Activated naive CD8-positive, alpha-beta T cell treated with anti-CD3 and anti-CD28 coated beads, Interleukin-2, amount 10 ng/mL, durations not matched to agents 7 days and 5 days (primary cell): ENCODE data around the gene WDR26. TPM values are rescaled to one million over a fixed set of nuclear protein-coding genes. Genes with fewer than 3 reads are reported as not detected.
"Not testable (repeated sequence)": the region's sequence is repeated elsewhere in the genome, so short reads cannot be mapped to it uniquely, and the experiment has no call there.

Experiments used
- ATAC-seq: fragments of 150-1000 bp; cut with Tn5 transposase; one replicate; pipeline ENCODE4 v1.10.0; 2021; ENCODE audit warnings: low read depth, moderate library complexity
- POLR2A ChIA-PET: fragments of 350-600 bp; sonication (Branson Sonifier 250); formaldehyde crosslinking; loops from one replicate; lab custom pipeline; 2021; ENCODE audit warnings: antibody characterized with exemption; lab: Charles Lee
- DNase-seq: peaks from one replicate; pipeline ENCODE4 v3.0.0; 2021
- H3K27ac Mint-ChIP-seq: one replicate; pipeline ENCODE4 v1.8.0; 2022; ENCODE audit warnings: mild to moderate bottlenecking, mixed read lengths
- H3K27me3 Mint-ChIP-seq: one replicate; pipeline ENCODE4 v1.8.0; 2022; ENCODE audit warnings: mild to moderate bottlenecking, moderate library complexity, mixed read lengths
- H3K36me3 Mint-ChIP-seq: one replicate; pipeline ENCODE4 v1.8.0; 2021; ENCODE audit warnings: mild to moderate bottlenecking, mixed read lengths
- H3K4me1 Mint-ChIP-seq: one replicate; pipeline ENCODE4 v1.8.0; 2021; ENCODE audit warnings: mixed read lengths
- H3K4me3 Mint-ChIP-seq: one replicate; pipeline ENCODE4 v1.8.0; 2022; ENCODE audit warnings: mild to moderate bottlenecking, moderate library complexity, mixed read lengths
- H3K9me3 Mint-ChIP-seq: one replicate; pipeline ENCODE4 v1.8.0; 2021; ENCODE audit warnings: mixed read lengths
- total RNA-seq, 2 experiments: library from RNA; stranded (reverse); gene quantifications; one replicate each; pipeline ENCODE4 v1.2.3, GENCODE V29; 2021

Gene WDR26
- total RNA-seq, 2 experiments from 2014 or later = 90.2 to 92.0 TPM

DNA sequence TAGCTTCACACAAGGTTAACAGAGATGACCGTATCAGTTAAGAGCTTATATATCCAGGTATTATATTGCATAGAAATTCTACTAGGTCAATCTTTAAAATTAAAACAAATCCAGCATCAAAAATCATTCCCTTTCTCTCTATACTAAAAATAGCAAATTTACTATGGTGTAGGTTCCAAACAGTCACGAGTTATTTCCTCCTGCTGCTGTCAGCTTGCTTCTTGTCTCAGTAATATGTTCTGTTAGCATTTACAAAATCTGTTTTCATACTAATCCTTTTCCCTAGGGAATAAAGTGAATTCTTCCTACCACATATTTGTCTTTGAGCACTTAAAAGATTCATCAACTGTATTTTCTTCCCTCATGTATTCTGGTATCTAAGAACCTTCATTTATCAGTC is 2.5 kb downstream of the WDR26 start:
- ATAC-seq (no peak), DNase-seq (no peak)
- H3K4me3 Mint-ChIP-seq = peak overlapping the region; percentile 82
- peaks cover 23% of the 10 kb centered on the region for H3K36me3 Mint-ChIP-seq
- no peaks in the 10 kb centered on the region for H3K27me3 Mint-ChIP-seq
- H3K9me3 Mint-ChIP-seq = no peaks in the 10 kb centered on the region
- H3K27ac Mint-ChIP-seq = peak overlapping the region; percentile 59
- POLR2A ChIA-PET = interaction anchor here (0.6 to 2.4 kb wide), 9 partner anchors 11 to 204 kb away, joined by 3 to 6 read pairs (median 3); partner anchors contain the start of genes CNIH4 and NVL
- H3K4me1 Mint-ChIP-seq = peaks cover 43% of the 10 kb centered on the region

DNA sequence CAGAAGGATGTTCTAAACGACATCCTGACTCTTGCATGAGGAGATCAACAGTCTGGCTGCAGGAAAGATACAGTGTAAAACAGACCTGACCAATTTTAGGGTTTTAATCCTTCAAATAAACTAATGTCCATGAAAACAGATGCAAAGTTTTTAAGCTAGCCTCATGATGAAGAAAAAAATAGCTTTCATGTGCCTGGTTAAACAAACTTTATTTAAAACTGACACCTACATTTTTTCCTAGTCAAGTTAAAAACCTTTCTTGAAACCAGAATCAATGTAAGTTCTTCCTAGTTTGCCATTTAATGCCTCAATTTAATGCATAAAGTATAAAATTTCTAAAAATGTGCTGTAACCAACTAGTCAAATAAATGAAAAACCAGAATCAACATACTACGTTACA is 2.9 kb downstream of the WDR26 start:
- Mint-ChIP-seq H3K27me3 (no peaks in the 10 kb centered on the region), H3K4me1 (peaks cover 40% of the 10 kb centered on the region), H3K4me3 (peak overlapping the region; percentile 82), H3K27ac (peak overlapping the region; percentile 67), H3K36me3 (peaks cover 23% of the 10 kb centered on the region), H3K9me3 (no peaks in the 10 kb centered on the region)
- ATAC-seq (no peak), DNase-seq (no peak)
- POLR2A ChIA-PET = interaction anchor here (0.6 to 2.4 kb wide), 8 partner anchors 11 to 203 kb away, joined by 3 to 6 read pairs (median 4); partner anchors contain the start of genes CNIH4 and NVL

DNA sequence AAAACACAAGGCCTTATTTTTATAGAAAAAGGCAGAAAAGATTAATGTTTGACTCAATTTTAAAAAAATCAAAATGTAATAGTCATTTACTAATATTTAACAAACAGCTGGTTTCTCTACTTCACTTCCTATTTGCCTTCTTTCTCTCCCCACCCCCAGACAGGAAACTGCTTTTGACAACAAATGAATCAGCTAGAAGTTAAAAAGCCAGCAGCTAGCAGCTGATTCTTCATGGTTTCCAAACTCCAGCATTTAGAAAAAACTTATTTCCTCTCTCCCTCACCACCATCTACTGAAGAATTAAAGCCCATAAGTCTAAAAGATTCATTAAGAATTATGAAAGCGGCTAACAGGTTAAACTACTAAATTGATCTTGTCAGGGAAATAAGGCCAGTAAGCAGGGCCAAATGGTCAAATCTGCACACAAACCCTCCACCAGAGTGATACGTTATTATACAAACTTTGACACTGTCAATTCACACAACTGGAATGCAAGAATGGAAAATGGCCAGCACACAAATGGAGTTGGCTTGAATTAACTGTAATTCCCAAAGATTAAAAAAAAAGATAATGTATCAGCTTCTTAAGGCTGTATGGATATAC is 4.0 kb downstream of the WDR26 start:
- H3K4me3 Mint-ChIP-seq = peak overlapping the region; percentile 75
- DNase-seq (no peak), ATAC-seq (no peak)
- peaks cover 39% of the 10 kb centered on the region for H3K4me1 Mint-ChIP-seq
- H3K36me3 Mint-ChIP-seq = peaks cover 23% of the 10 kb centered on the region
- H3K9me3 Mint-ChIP-seq = no peaks in the 10 kb centered on the region
- POLR2A ChIA-PET = interaction anchor here (1.1 to 2.4 kb wide), 4 partner anchors 12 to 73 kb away, joined by 3 to 6 read pairs (median 4); partner anchors contain the start of gene CNIH4
- H3K27me3 Mint-ChIP-seq = no peaks in the 10 kb centered on the region
- H3K27ac Mint-ChIP-seq = peak overlapping the region; percentile 72

DNA sequence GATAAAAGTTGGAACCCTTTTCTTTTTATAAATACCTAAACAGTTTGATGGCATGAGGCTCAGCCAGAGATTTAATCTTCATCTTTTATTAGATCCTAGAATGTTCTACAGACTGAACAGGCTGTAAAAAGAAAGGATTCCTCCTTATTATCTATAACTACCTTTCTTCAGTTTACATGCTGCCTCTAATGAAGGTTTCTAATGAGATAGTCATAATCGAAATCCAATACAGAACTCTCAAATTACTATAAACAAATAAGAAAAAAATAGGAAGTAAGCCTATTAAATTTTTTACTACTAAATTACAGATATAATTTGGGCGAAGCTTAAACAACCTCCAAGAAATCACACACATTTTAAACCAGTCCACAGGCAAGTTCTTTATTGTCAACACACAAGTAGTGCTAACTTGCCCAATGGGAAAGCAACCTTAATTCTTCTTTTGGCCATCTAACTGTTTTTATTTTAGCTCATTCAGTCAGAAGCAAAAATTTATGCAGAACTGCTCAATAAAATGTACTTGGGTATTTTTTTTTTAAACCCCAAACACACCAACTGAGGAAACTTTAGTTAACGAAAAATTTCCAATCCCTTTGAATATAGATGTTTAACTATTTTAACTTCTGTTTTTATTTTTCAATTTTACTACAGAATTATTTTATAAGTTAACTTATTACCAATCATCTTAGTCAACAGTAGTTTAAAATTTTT is 4.8 kb downstream of the WDR26 start:
- DNase-seq (no peak), ATAC-seq (no peak)
- Mint-ChIP-seq H3K4me1 (peaks cover 40% of the 10 kb centered on the region), H3K4me3 (no peak overlapping the region), H3K9me3 (no peaks in the 10 kb centered on the region), H3K36me3 (peaks cover 28% of the 10 kb centered on the region), H3K27me3 (no peaks in the 10 kb centered on the region), H3K27ac (no peak overlapping the region)
- POLR2A ChIA-PET = interaction anchor here (1.1 kb wide), 1 partner anchor 52 kb away, joined by 4 read pairs; no protein-coding TSS in a partner anchor

DNA sequence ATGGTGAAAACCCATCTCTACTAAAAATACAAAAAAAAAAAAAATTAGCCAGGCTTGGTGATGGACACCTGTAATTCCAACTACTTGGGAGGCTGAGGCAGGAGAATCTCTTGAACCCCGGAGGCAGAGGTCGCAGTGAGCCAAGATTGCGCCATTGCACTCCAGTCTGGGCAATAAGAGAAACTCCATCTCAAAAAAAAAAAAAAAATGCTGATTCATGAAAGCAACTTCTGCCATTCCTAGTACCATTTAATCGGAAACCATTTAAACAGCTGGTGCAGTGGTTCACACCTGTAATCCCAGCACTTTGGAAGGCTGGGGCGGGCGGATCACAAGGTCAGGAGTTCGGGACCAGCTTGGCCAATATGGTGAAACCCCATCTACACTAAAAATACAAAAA is 5.9 kb downstream of the WDR26 start:
- ATAC-seq, POLR2A ChIA-PET, H3K27me3 Mint-ChIP-seq, H3K9me3 Mint-ChIP-seq, DNase-seq: not testable (repeated sequence)
- peaks cover 40% of the 10 kb centered on the region for H3K4me1 Mint-ChIP-seq
- H3K27ac Mint-ChIP-seq = peak overlapping the region; percentile 15
- H3K36me3 Mint-ChIP-seq = peaks cover 32% of the 10 kb centered on the region
- peak overlapping the region; percentile 33 for H3K4me3 Mint-ChIP-seq

DNA sequence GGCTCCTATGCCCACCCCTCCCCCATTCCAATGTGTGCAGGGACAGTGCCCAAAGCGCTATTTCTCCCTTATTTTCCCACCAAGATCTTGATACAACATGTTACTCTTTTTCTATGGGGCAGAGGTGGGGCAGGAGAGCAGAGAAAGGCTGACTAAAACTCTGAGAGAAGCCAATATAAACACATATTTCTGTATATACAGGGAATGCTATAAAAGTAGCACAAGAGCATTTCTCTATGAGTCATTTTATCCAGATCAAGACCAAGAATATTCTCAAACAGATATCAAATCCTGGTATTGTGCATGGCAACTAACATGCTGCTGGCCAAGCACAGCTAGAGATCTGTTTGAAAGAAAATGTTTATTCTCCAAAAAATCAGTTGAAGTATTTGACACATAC is 7.3 kb downstream of the WDR26 start:
- Mint-ChIP-seq H3K36me3 (peaks cover 34% of the 10 kb centered on the region), H3K27me3 (no peaks in the 10 kb centered on the region), H3K4me1 (peaks cover 28% of the 10 kb centered on the region), H3K9me3 (no peaks in the 10 kb centered on the region), H3K27ac (no peak overlapping the region), H3K4me3 (no peak overlapping the region)
- ATAC-seq (no peak), DNase-seq (no peak)
- POLR2A ChIA-PET = no interaction called here

DNA sequence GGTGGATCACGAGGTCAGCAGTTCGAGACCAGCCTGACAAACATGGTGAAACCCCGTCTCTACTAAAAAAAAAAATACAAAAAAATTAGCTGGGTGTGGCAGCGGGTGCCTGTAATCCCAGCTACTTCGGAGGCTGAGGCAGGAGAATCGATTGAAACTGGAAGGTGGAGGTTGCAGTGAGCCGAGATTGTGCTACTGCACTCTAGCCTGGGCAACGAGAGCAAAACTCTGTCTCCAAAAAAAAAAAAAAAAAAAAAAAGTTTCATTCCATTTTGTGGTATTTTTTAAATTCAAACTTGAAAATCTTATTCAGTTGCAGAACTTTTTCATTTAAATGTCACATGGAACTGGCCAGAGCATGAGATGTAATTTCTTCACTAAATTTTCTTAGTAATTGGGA is 7.7 kb downstream of the WDR26 start:
- H3K4me1 Mint-ChIP-seq = peaks cover 24% of the 10 kb centered on the region
- POLR2A ChIA-PET, ATAC-seq, H3K4me3 Mint-ChIP-seq, H3K27me3 Mint-ChIP-seq, H3K9me3 Mint-ChIP-seq, DNase-seq, H3K27ac Mint-ChIP-seq: not testable (repeated sequence)
- peaks cover 38% of the 10 kb centered on the region for H3K36me3 Mint-ChIP-seq

DNA sequence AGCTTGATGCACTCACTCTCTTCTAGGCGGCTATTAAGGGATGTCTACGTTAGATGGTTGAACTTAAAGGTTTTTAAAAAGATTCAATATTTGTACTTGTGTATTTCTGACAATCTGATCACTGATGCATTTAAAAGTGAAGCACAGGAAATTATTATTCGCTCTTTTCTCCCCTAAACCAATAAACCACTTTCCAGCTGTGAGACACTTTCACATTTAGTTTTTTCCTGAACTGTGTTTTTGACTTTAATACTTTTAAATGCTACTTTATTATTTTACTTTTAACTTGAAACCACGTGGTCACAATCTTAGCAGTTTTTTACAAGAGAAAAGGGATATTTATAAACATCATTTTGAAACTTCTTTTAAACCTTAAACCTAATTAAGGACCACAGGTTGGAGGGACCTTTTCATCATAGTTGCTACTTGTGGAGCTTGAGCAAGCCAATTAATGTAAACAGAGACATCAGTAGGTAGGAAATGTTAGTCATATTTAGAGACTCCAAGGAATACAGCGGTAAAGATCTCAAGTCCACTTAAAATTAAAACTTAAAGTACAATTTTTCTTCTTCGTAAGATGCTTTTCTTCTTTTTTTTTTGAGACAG is 9.2 kb downstream of the WDR26 start:
- H3K9me3 Mint-ChIP-seq = no peaks in the 10 kb centered on the region
- DNase-seq (no peak), ATAC-seq (no peak)
- H3K27ac Mint-ChIP-seq = no peak overlapping the region
- peaks cover 32% of the 10 kb centered on the region for H3K36me3 Mint-ChIP-seq
- POLR2A ChIA-PET = no interaction called here
- H3K4me1 Mint-ChIP-seq = peaks cover 14% of the 10 kb centered on the region
- no peaks in the 10 kb centered on the region for H3K27me3 Mint-ChIP-seq
- no peak overlapping the region for H3K4me3 Mint-ChIP-seq

DNA sequence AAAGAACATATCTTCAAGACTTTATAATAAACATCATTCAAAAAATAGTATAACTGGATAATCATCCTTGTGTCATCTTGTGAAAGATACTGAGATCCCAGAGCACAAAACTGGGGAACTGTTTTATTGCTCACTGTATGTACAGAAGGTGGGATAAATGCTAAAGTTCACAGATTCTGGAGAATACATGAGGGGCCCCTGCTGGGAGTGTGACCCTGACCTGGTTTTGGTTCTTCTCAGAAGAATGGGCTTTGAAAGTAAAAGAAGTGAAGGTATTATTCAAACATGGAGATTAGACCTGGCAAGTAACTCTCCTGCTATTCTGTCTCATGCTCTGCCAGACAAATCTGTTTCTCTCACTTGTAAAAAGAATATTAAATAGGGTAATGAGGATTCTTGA is 14.5 kb downstream of the WDR26 start:
- H3K9me3 Mint-ChIP-seq = no peaks in the 10 kb centered on the region
- no peaks in the 10 kb centered on the region for H3K27me3 Mint-ChIP-seq
- POLR2A ChIA-PET = no interaction called here
- ATAC-seq (no peak), DNase-seq (no peak)
- no peak overlapping the region for H3K4me3 Mint-ChIP-seq
- H3K27ac Mint-ChIP-seq = no peak overlapping the region
- peaks cover 3% of the 10 kb centered on the region for H3K4me1 Mint-ChIP-seq
- peaks cover 35% of the 10 kb centered on the region for H3K36me3 Mint-ChIP-seq

DNA sequence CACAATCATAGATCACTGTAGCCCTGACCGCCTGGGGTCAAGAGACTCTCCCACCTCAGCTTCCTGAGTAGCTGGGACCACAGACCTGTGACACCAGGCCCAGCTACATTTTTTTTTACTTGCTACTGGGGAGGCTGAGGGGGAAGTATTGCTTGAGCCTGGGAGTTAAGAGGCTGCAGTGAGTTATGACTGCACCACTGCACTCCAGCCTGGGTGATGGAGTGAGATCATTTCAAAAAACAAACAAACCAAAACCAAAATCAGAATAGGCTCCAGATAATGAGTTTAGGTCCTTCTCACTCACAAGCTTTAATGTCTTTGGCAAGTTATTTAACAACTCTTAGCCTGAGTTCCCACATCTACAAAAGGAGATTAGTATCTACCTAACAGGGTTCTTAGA is 22.8 kb downstream of the WDR26 start:
- Mint-ChIP-seq H3K4me3 (no peak overlapping the region), H3K4me1 (peaks cover 17% of the 10 kb centered on the region), H3K27me3 (no peaks in the 10 kb centered on the region), H3K36me3 (peaks cover 31% of the 10 kb centered on the region), H3K9me3 (no peaks in the 10 kb centered on the region), H3K27ac (no peak overlapping the region)
- POLR2A ChIA-PET = interaction anchor here (0.6 kb wide), 1 partner anchor 47 kb away, joined by 3 read pairs; no protein-coding TSS in a partner anchor
- DNase-seq = no peak
- ATAC-seq = peak; percentile 54

DNA sequence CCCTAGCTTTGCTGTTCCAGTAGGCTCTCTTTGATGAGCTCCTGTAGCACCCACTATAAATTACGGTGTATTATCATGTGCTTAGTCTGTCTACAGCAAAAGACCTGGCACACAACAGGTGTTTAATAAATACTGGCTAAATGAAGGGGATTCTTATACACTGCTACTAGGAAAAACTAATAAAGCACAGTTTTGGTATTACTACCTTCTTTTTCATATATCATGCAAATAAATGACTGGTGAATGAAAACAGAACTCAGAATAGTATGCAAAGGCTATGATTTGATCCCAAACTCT is 26.4 kb downstream of the WDR26 start:
- Mint-ChIP-seq H3K36me3 (peaks cover 47% of the 10 kb centered on the region), H3K4me3 (no peak overlapping the region), H3K9me3 (no peaks in the 10 kb centered on the region), H3K27me3 (no peaks in the 10 kb centered on the region), H3K27ac (no peak overlapping the region), H3K4me1 (peaks cover 23% of the 10 kb centered on the region)
- POLR2A ChIA-PET = no interaction called here
- DNase-seq (no peak), ATAC-seq (no peak)

DNA sequence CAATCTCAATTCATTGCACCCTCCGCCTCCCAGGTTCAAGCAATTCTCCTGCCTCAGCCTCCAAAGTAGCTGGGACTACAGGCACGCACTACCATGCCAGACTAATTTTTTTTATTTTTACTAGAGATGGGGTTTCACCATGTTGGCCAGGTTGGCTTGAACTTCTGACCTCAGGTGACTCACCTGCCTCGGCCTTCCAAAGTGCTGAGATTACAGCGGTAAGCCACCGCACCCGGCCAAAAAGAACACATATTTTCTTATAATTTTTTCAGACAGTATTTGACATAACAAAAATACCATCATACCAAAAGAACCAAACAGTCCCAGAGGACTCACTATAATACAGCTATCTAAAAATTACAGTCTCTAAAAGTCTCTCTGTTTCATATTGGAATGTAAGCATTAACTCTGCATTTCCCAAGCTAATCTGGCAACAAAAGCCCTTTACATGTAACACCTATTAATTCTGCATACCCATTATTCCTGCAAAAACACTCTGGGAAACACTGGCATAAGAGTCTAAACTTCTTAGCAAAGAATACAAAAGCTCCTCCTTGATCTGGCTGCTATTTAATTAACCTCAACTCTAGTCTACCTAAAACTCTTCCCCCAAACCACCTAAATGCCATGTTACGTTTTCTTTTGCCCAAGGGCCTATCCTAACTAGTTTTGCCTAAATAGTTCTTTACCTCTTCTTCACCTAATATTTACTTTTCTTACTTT is 26.9 kb downstream of the WDR26 start:
- Mint-ChIP-seq H3K4me3 (no peak overlapping the region), H3K4me1 (peaks cover 23% of the 10 kb centered on the region), H3K36me3 (peaks cover 47% of the 10 kb centered on the region), H3K27ac (no peak overlapping the region), H3K9me3 (no peaks in the 10 kb centered on the region), H3K27me3 (no peaks in the 10 kb centered on the region)
- ATAC-seq (no peak), DNase-seq (no peak)
- POLR2A ChIA-PET = no interaction called here

DNA sequence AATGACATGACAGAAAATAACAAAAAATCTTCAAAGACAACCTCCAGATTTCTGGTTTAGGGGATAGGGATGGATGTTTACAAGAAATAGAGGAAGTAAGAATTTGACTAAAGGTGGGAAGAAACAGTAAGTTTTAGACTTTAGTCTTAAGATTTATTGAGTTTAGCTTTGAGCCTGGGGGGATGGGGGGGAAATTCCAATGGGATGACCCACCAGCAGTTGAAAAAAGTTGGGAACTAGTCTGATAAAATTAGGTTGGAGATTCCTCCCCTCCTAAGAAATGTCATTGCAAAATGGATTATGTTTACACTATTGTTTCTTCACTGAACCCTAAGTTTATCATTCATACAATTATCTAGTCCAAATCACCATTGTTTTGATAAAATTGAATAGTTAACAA is 28.4 kb downstream of the WDR26 start:
- H3K27ac Mint-ChIP-seq = peak overlapping the region; percentile 5
- POLR2A ChIA-PET = no interaction called here
- peaks cover 39% of the 10 kb centered on the region for H3K36me3 Mint-ChIP-seq
- DNase-seq = no peak
- no peaks in the 10 kb centered on the region for H3K9me3 Mint-ChIP-seq
- H3K4me3 Mint-ChIP-seq = no peak overlapping the region
- peaks cover 28% of the 10 kb centered on the region for H3K4me1 Mint-ChIP-seq
- ATAC-seq = no peak
- no peaks in the 10 kb centered on the region for H3K27me3 Mint-ChIP-seq
